ENCODE results near the gene UTF1.

UTF1 gene

DNA sequence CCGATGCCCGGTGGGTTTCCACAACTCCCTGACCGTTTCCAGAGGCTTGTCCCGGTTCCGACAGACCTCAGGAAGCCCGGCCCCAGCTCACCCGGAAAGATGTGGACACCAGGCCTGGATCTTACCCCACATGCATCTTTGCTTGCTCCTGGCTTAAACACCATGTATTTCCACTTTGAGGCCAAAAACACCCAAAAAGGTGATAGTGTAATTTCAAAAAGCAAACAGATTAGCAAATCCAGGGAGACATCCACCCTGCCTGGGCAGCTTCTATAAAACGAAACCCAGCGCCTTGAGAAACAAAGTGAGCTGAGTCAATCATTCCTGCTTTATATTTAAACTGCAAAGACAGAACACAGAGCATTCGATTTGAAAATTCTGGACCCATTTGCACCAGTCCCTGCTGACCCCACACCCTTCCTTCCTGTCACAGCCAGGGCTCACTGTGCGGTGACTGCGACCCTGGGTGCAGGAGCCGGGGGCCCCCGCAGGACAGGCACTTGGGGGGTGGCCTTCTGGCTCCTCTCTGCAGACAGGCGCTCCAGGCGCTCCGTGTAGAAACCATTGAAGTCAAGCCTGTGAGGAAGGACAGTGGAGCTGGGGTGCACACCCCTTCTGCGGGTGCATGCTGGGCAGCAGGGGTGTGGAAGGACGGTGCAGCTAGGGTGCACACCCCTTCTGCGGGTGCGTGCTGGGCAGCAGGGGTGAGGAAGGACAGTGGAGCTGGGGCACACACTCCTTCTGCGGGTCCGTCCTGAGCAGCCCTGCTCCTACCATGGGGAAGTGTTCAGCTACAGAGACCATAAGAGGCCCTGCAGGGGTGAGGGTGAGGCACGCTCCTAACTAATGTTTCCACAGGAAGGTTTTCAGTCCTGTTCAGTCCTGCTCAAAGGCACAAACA lies 49.6 kb downstream of the UTF1 start:
- DNase-seq (ENCODE audit: low spot score): no peak

DNA sequence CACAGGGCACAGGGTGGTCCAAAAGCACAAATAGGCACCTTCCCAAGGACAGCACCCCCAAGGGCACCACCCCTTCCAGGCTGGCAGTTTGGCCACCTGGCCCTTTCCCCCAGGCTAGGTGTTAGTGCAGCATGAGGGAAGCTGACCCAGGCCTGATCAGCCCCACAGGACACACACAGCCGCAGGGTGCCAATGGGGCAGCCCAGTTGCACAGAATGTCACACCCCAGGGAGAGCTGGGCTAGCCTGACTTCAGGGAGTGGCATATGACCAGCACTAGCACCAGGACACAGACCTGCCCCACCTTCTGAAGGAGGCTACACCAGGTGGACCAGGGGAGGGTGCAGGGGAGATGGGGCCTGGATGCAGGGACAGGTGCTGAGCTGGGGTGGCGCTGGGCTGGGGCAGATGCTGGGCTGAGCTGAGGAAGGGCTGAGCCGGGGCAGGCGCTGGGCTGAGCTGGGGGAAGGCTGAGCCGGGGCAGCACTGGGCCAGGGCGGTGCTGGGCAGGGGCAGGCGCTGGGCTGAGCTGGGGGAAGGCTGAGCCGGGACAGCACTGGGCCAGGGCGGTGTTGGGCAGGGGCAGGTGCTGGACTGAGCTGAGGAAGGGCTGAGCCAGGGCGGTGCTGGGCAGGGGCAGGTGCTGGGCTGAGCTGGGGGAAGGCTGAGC lies 50.5 kb downstream of the UTF1 start:
- DNase-seq (ENCODE audit: low spot score): no peak

GRCh38 chr10:133281084-133281483 lies 51.1 kb downstream of the UTF1 start:
- DNase-seq (ENCODE audit: low spot score): no peak

All from COLO829 (cell line).